GM18867 (cell line): ENCODE results near the gene GPR157.
A peak's percentile ranks its signal among the peaks of the same experiment; 100 is the strongest.
"Not testable (repeated sequence)": the region's sequence is repeated elsewhere in the genome, so short reads cannot be mapped to it uniquely, and the experiment has no call there.

Experiments used
- ATAC-seq: cut with Tn5 transposase; IDR thresholded peaks from one replicate; pipeline ENCODE4 v1.9.1; 2021; ENCODE audit warnings: mild to moderate bottlenecking, moderate library complexity; ENCODE audit not compliant: unreplicated experiment

The GPR157 gene

GRCh38 chr1:9128520-9129265 is at the start of gene GPR157:
TSS of gene GPR157 (minus strand) at chr1:9129102. CDS start at chr1:9129027, 75 bp downstream.
- ATAC-seq = peak; percentile 65

- no peak for ATAC-seq
These were observed 45.9 kb upstream of the GPR157 start for GRCh38 chr1:9174762-9175161.

GRCh38 chr1:9174243-9174642 is 45.3 kb upstream of the GPR157 start:
- ATAC-seq = no peak

GRCh38 chr1:9169601-9170137 is 40.8 kb upstream of the GPR157 start:
- ATAC-seq = no peak

- no peak for ATAC-seq
These were observed 38.7 kb upstream of the GPR157 start for GRCh38 chr1:9167638-9168037.

- ATAC-seq = no peak
These were observed 37.7 kb upstream of the GPR157 start for GRCh38 chr1:9166289-9167235.

GRCh38 chr1:9165396-9165795 is 36.5 kb upstream of the GPR157 start:
- ATAC-seq = no peak

GRCh38 chr1:9164919-9165318 is 36.0 kb upstream of the GPR157 start:
- no peak for ATAC-seq

GRCh38 chr1:9164532-9164900 is 35.6 kb upstream of the GPR157 start:
- ATAC-seq = no peak

- ATAC-seq = no peak
These were observed 33.1 kb upstream of the GPR157 start for GRCh38 chr1:9161963-9162362.

- no peak for ATAC-seq
These were observed 32.4 kb upstream of the GPR157 start for GRCh38 chr1:9161342-9161741.

GRCh38 chr1:9160079-9160717 is 31.3 kb upstream of the GPR157 start:
- ATAC-seq = no peak

GRCh38 chr1:9155879-9156278 is 27.0 kb upstream of the GPR157 start:
- ATAC-seq = no peak

GRCh38 chr1:9155405-9155804 is 26.5 kb upstream of the GPR157 start:
- not testable (repeated sequence) for ATAC-seq

GRCh38 chr1:9153152-9153551 is 24.2 kb upstream of the GPR157 start:
- no peak for ATAC-seq

GRCh38 chr1:9152535-9152934 is 23.6 kb upstream of the GPR157 start:
- ATAC-seq = no peak

- no peak for ATAC-seq
These were observed 22.5 kb upstream of the GPR157 start for GRCh38 chr1:9151328-9151860.

GRCh38 chr1:9150582-9151327 is 21.9 kb upstream of the GPR157 start:
- ATAC-seq = no peak

- ATAC-seq = no peak
These were observed 21.1 kb upstream of the GPR157 start for GRCh38 chr1:9149837-9150581.

- ATAC-seq = no peak
These were observed 20.2 kb upstream of the GPR157 start for GRCh38 chr1:9149151-9149550.
